Subcutaneous adipose tissue (tissue), 4 donors: ENCODE measurements around the gene ABCG2. TPM values are rescaled to one million over a fixed set of nuclear protein-coding genes. Genes with fewer than 3 reads are reported as not detected.

Experiments
- CTCF ChIP-seq: fragments of 450-650 bp; IDR thresholded peaks from one replicate; pipeline ENCODE4 v1.5.1; 2016; ENCODE audit warnings: low read depth, mild to moderate bottlenecking, control low read depth, antibody characterized with exemption, moderate library complexity
- small RNA-seq: library from RNA; depleted of rRNA; stranded (forward); fragments of <200 nt; gene quantifications from one replicate; pipeline ENCODE3, GENCODE V24; 2016
- total RNA-seq, 4 donors: library from RNA; depleted of rRNA; stranded (reverse); fragments of >200 nt; gene quantifications; one replicate each; pipeline ENCODE4 v1.1.0, GENCODE V29; 2016

ABCG2 gene
- total RNA-seq, 4 donors from 2014 or later: 4.9 to 12.4 (median 5.9) TPM

GRCh38 chr4:88054901-88055300 lies 103.5 kb downstream of the ABCG2 start:
- no peak for TF ChIP-seq CTCF

GRCh38 chr4:88054229-88054628 lies 104.2 kb downstream of the ABCG2 start:
- no peak for TF ChIP-seq CTCF

GRCh38 chr4:88045021-88045420 lies 113.4 kb downstream of the ABCG2 start:
- TF ChIP-seq CTCF: no peak

- TF ChIP-seq CTCF: no peak
Measured at GRCh38 chr4:88043586-88044340, 114.7 kb downstream of the ABCG2 start.

GRCh38 chr4:88043001-88043400 lies 115.4 kb downstream of the ABCG2 start:
- TF ChIP-seq CTCF: no peak

GRCh38 chr4:88041626-88042025 lies 116.8 kb downstream of the ABCG2 start:
- TF ChIP-seq CTCF: no peak

- no peak for TF ChIP-seq CTCF
Measured at GRCh38 chr4:88040707-88041106, 117.7 kb downstream of the ABCG2 start.

Small RNAs within 50 kb of the gene (small RNA-seq; reads per million reads assigned to genes)
- gene RNU6-818P (not detected), gene RNU6ATAC31P (not detected)

Other genes starting within 250 kb of the ABCG2 start
- gene SPP1, start 182.9 kb downstream of the ABCG2 start, total RNA-seq: 1,000 to 10,000 TPM in 1 of 4 donors, 100 to 1,000 TPM in 2, 10 to 100 TPM in 1; 43.3 to 2,902 (median 151) TPM
- gene PKD2, start 151.0 kb downstream of the ABCG2 start, total RNA-seq: 10 to 100 TPM; 45.8 to 86.5 (median 63.7) TPM
- gene PPM1K, start 125.9 kb upstream of the ABCG2 start, total RNA-seq: 10 to 100 TPM; 10.4 to 19.2 (median 15.0) TPM
- gene HERC6, start 220.2 kb upstream of the ABCG2 start, total RNA-seq: 10 to 100 TPM in 1 of 4 donors, 1 to 10 TPM in 3; 4.2 to 13.2 (median 5.5) TPM